Upper lobe of left lung (tissue), 4 donors: ENCODE measurements around the gene LTBP4.

Experiments
- POLR2A ChIP-seq, 4 donors: fragments of 450-650 bp; IDR thresholded peaks; one replicate each; pipeline ENCODE4 v1.5.1; 2016 to 2017; ENCODE audit warnings: antibody characterized with exemption in 4 of 4, mild to moderate bottlenecking in 2 of 4
- TF ChIP-seq, protein P1 (sequence below), 6 experiments: fragments of 450-650 bp in 4 of 6; fragments of 200-600 bp in 2 of 6; sonication (generic) in 2 of 6; IDR thresholded peaks; one replicate each; pipeline ENCODE4 v1.5.1; 2016 to 2019; ENCODE audit warnings: antibody characterized with exemption in 6 of 6

DNA sequence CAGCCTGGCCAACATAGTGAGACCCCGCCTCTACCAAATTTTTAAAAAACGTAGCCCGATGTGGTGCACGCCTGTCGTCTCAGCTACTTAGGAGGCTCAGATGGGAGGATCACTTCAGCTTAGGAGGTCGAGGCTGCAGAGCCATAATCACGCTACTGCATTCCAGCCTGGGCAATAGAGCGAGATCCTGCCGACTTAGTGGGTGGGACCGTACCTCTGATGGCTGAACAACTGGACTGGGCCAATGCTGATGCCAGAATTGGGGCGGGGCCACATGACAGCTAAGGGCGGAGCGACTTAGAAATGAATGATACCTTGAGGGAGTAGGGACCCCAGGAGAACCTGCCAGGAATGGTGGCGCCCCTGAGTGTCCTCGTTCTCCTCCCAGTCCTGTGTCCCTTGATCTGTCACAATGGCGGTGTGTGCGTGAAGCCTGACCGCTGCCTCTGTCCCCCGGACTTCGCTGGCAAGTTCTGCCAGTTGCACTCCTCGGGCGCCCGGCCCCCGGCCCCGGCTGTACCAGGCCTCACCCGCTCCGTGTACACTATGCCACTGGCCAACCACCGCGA lies 3.6 kb downstream of the LTBP4 start:
- TF ChIP-seq, protein P1, sequence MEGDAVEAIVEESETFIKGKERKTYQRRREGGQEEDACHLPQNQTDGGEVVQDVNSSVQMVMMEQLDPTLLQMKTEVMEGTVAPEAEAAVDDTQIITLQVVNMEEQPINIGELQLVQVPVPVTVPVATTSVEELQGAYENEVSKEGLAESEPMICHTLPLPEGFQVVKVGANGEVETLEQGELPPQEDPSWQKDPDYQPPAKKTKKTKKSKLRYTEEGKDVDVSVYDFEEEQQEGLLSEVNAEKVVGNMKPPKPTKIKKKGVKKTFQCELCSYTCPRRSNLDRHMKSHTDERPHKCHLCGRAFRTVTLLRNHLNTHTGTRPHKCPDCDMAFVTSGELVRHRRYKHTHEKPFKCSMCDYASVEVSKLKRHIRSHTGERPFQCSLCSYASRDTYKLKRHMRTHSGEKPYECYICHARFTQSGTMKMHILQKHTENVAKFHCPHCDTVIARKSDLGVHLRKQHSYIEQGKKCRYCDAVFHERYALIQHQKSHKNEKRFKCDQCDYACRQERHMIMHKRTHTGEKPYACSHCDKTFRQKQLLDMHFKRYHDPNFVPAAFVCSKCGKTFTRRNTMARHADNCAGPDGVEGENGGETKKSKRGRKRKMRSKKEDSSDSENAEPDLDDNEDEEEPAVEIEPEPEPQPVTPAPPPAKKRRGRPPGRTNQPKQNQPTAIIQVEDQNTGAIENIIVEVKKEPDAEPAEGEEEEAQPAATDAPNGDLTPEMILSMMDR (IDR thresholded peaks at IDR 0.05): no peak
- no peak for TF ChIP-seq POLR2A (IDR thresholded peaks at IDR 0.05)
